GM23338 (cell line): ENCODE data around the gene MPPED1. TPM values are rescaled to one million over a fixed set of nuclear protein-coding genes. Genes with fewer than 3 reads are reported as not detected.

ENCODE experiments used
- ATAC-seq: fragments of 200-7000 bp; cut with Tn5 transposase; 3 replicates; pipeline ENCODE4 v1.9.1; 2020
- DNase-seq: peaks from one replicate; pipeline ENCODE4 v3.0.0-alpha.2; 2015; ENCODE audit warnings: low spot score
- H2AFZ ChIP-seq: fragments of 200-600 bp; sonication (generic); 2 replicates; pipeline ENCODE4 v1.8.0; 2016; ENCODE audit warnings: antibody characterized with exemption, mild to moderate bottlenecking, moderate library complexity
- H3F3A ChIP-seq: fragments of 200-600 bp; sonication (generic); replicated peaks from 2 replicates; pipeline ENCODE4 v1.8.0; 2017; ENCODE audit warnings: antibody characterized with exemption, mixed run types, low read depth
- H3K27ac ChIP-seq: fragments of 200-600 bp; sonication (generic); 2 replicates; pipeline ENCODE4 v1.6.1; 2016; ENCODE audit warnings: low read depth
- H3K27me3 ChIP-seq: fragments of 200-600 bp; sonication (generic); 2 replicates; pipeline ENCODE4 v1.8.0; 2016; ENCODE audit warnings: mild to moderate bottlenecking, mixed run types, moderate library complexity; ENCODE audit not compliant: insufficient read depth
- H3K36me3 ChIP-seq: fragments of 200-600 bp; sonication (generic); 2 replicates; pipeline ENCODE4 v1.8.0; 2016; ENCODE audit warnings: mild to moderate bottlenecking; ENCODE audit not compliant: insufficient read depth
- H3K4me1 ChIP-seq: fragments of 200-600 bp; sonication (generic); 2 replicates; pipeline ENCODE4 v1.8.0; 2016; ENCODE audit warnings: mild to moderate bottlenecking, moderate library complexity; ENCODE audit not compliant: insufficient read depth
- H3K4me2 ChIP-seq: fragments of 200-600 bp; sonication (generic); 2 replicates; pipeline ENCODE4 v1.7.1; 2017; ENCODE audit warnings: mixed run types
- H3K4me3 ChIP-seq: fragments of 200-600 bp; sonication (generic); 2 replicates; pipeline ENCODE4 v1.6.1; 2016; ENCODE audit warnings: mixed run types
- H3K79me2 ChIP-seq: fragments of 200-600 bp; sonication (generic); replicated peaks from 2 replicates; pipeline ENCODE4 v1.8.0; 2017; ENCODE audit warnings: mild to moderate bottlenecking; ENCODE audit not compliant: insufficient read depth
- H3K9me2 ChIP-seq: fragments of 200-600 bp; sonication (generic); 2 replicates; pipeline ENCODE4 v1.8.0; 2017; ENCODE audit not compliant: insufficient read depth
- H4K20me1 ChIP-seq: fragments of 200-600 bp; sonication (generic); replicated peaks from 2 replicates; pipeline ENCODE4 v1.8.0; 2017; ENCODE audit warnings: mild to moderate bottlenecking; ENCODE audit not compliant: insufficient read depth
- H3K27ac Mint-ChIP-seq: 2 replicates; pipeline ENCODE4 v1.8.0; 2020; ENCODE audit warnings: inconsistent platforms, mild to moderate bottlenecking, moderate library complexity, mixed read lengths
- H3K27me3 Mint-ChIP-seq: 3 replicates; pipeline ENCODE4 v1.8.0; 2022; ENCODE audit warnings: low read depth, mild to moderate bottlenecking, moderate library complexity, mixed read lengths, inconsistent platforms; ENCODE audit not compliant: insufficient read depth, poor library complexity
- H3K36me3 Mint-ChIP-seq: 3 replicates; pipeline ENCODE4 v1.8.0; 2021; ENCODE audit warnings: low read depth, mild to moderate bottlenecking, inconsistent platforms, moderate library complexity, mixed read lengths
- H3K4me1 Mint-ChIP-seq: 3 replicates; pipeline ENCODE4 v1.8.0; 2020; ENCODE audit warnings: mild to moderate bottlenecking, inconsistent platforms, mixed read lengths
- H3K4me3 Mint-ChIP-seq: 3 replicates; pipeline ENCODE4 v1.8.0; 2021; ENCODE audit warnings: moderate library complexity, mild to moderate bottlenecking, inconsistent platforms, mixed read lengths
- H3K9me3 Mint-ChIP-seq: 3 replicates; pipeline ENCODE4 v1.8.0; 2020; ENCODE audit warnings: moderate library complexity, mild to moderate bottlenecking, inconsistent platforms, mixed read lengths
- CTCF ChIP-seq, 2 experiments: fragments of 200-600 bp in 1 of 2; sonication (generic) in 1 of 2; conservative IDR thresholded peaks; 2 replicates each; pipeline versions ENCODE4 v1.5.1 to v1.6.1; 2016 to 2017; ENCODE audit warnings: antibody characterized with exemption in 2 of 2, low read depth in 2 of 2, mild to moderate bottlenecking in 2 of 2, moderate library complexity in 1 of 2
- ETS1 ChIP-seq: IDR thresholded peaks from 2 replicates; pipeline ENCODE4 v1.6.1; 2016; ENCODE audit warnings: antibody characterized with exemption
- EZH2 ChIP-seq: fragments of 200-600 bp; sonication (generic); IDR thresholded peaks from one replicate; pipeline ENCODE4 v1.8.0; 2017; ENCODE audit warnings: antibody characterized with exemption, mild to moderate bottlenecking, low read depth; ENCODE audit not compliant: unreplicated experiment
- EZH2phosphoT487 ChIP-seq: fragments of 200-600 bp; sonication (generic); IDR thresholded peaks from one replicate; pipeline ENCODE4 v1.8.1; 2018; ENCODE audit warnings: antibody characterized with exemption; ENCODE audit not compliant: unreplicated experiment
- NANOG ChIP-seq: IDR thresholded peaks from 2 replicates; pipeline ENCODE4 v1.6.1; 2016; ENCODE audit warnings: antibody characterized with exemption, borderline replicate concordance
- ZNF114 ChIP-seq: fragments of 250-450 bp; sonication (Bioruptor Pico); IDR thresholded peaks from 2 replicates; pipeline ENCODE4 v1.5.0; 2020; ENCODE audit warnings: mild to moderate bottlenecking, moderate library complexity
- ZNF462 ChIP-seq: fragments of 250-450 bp; sonication (Bioruptor Pico); IDR thresholded peaks from 2 replicates; pipeline ENCODE4 v1.5.0; 2020; ENCODE audit warnings: mild to moderate bottlenecking, moderate library complexity
- polyA plus RNA-seq: library from polyadenylated mRNA; unstranded; fragments of >200 nt; fragmentation: Nextera tagmentation; extraction: Ambion mirVana; gene quantifications from 2 replicates; pipeline ENCODE4 v1.2.1, GENCODE V29; 2016
- total RNA-seq: library from RNA; depleted of rRNA; stranded (reverse); fragments of >200 nt; shearing (Covaris generic); gene quantifications from 2 replicates; pipeline ENCODE4 v1.2.3, GENCODE V29; 2014

MPPED1 gene
- total and polyA plus RNA-seq, 2 experiments from 2014 or later = 0.56 TPM; not detected in 1

GRCh38 chr22:43436868-43437267 is 25.1 kb downstream of the MPPED1 start (continued):
- TF ChIP-seq ZNF462 (CRISPR knock-in tag) = no peak
- no peak for TF ChIP-seq CTCF (conservative IDR thresholded peaks at IDR 0.05; ENCODE audit: low read depth in 2 of 2)

GRCh38 chr22:43437871-43438475 is 26.2 kb downstream of the MPPED1 start:
- no peak overlapping the region for H3K4me3 Mint-ChIP-seq
- no peak overlapping the region for H2AFZ ChIP-seq
- H3K27ac ChIP-seq = no peak overlapping the region
- no peak overlapping the region for H3K4me2 ChIP-seq
- H3K27me3 ChIP-seq = no peaks in the 10 kb centered on the region
- H4K20me1 ChIP-seq = no peaks in the 10 kb centered on the region
- no peaks in the 10 kb centered on the region for H3K36me3 Mint-ChIP-seq
- H3K27me3 Mint-ChIP-seq = peaks cover 1% of the 10 kb centered on the region
- no peaks in the 10 kb centered on the region for H3K9me2 ChIP-seq
- no peak overlapping the region for H3K4me3 ChIP-seq
- peaks cover 13% of the 10 kb centered on the region for H3K4me1 Mint-ChIP-seq
- H3K27ac Mint-ChIP-seq = no peak overlapping the region
- ATAC-seq (no peak), DNase-seq (no peak)
- H3K36me3 ChIP-seq = no peaks in the 10 kb centered on the region
- no peaks in the 10 kb centered on the region for H3F3A ChIP-seq
- H3K9me3 Mint-ChIP-seq = no peaks in the 10 kb centered on the region; the same call in 2 of the 3 replicates
- H3K4me1 ChIP-seq = no peaks in the 10 kb centered on the region
- H3K79me2 ChIP-seq = no peaks in the 10 kb centered on the region
- TF ChIP-seq ZNF114 (CRISPR knock-in tag) (no peak), ETS1 (no peak), EZH2phosphoT487 (no peak), EZH2 (no peak), NANOG (no peak)
